AG09309 (cell line): ENCODE results near the gene ATR.

Experiments used
- DNase-seq: peaks from one replicate; pipeline ENCODE4 v3.0.0-alpha.2; 2010; ENCODE audit warnings: low read depth
- H3K4me3 ChIP-seq: 2 replicates; pipeline ENCODE4 v1.5.1; 2011; ENCODE audit warnings: mild to moderate bottlenecking, low read depth, low read length, moderate library complexity; ENCODE audit not compliant: control insufficient read depth
- CTCF ChIP-seq: IDR thresholded peaks from 2 replicates; pipeline ENCODE4 v1.5.1; 2011; ENCODE audit warnings: mild to moderate bottlenecking, low read depth, low read length, inconsistent platforms; ENCODE audit not compliant: insufficient read depth, control insufficient read depth; ENCODE audit errors: missing control alignments

The ATR gene

GRCh38 chr3:142467768-142468167 is 110.8 kb downstream of the ATR start:
- no peak for TF ChIP-seq CTCF
- DNase-seq, result no peak
- no peak overlapping the region for H3K4me3 ChIP-seq

DNA sequence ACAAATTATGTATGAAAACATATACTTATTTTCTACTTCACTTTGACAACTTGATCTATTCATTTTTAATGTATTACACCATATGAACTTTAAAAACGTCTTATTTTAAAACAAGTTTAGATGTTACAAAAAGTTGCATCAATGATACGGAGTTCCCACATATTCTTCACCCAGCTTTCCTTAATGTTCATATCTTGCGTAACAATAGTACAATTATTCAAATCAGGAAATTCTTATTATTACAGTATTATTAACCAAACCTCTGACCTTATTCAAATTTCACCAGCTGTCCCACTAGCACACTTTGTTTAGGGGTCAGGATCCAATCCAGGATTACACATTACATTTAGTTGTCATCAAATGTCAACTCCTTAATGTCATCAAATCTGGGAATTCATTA is 117.8 kb downstream of the ATR start:
- no peak for TF ChIP-seq CTCF
- no peak for DNase-seq

GRCh38 chr3:142459929-142460328 is 118.6 kb downstream of the ATR start:
- no peak overlapping the region for H3K4me3 ChIP-seq
- TF ChIP-seq CTCF, result no peak
- DNase-seq, result no peak

More for the DNA sequence above, 117.8 kb downstream of the ATR start:
- H3K4me3 ChIP-seq, result no peak overlapping the region

GRCh38 chr3:142459096-142459495 is 119.4 kb downstream of the ATR start:
- no peak overlapping the region for H3K4me3 ChIP-seq
- DNase-seq, result no peak
- no peak for TF ChIP-seq CTCF

DNA sequence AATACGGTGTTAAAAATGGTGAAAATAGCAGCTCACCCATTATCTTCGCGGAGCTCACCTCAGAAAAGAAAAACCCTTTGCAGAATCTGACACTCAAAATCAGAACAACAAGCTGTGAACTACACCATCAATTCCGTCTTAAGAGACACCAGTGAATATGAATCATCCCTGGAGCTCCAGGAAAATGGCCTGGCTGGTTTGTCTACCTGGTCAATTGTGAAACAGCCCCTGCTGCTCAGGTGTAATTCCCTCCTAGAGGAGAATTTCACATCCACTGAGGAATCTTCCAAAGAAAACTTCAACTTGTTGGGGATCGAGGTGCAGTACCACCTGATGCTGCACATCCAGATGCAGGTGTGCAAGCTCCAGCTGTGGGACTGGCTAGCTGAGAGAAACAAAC is 127.7 kb downstream of the ATR start:
- H3K4me3 ChIP-seq, result no peak overlapping the region
- no peak for TF ChIP-seq CTCF
- no peak for DNase-seq

- no peak overlapping the region for H3K4me3 ChIP-seq
- no peak for DNase-seq
- no peak for TF ChIP-seq CTCF
Observed at GRCh38 chr3:142450189-142450588, 128.3 kb downstream of the ATR start.

GRCh38 chr3:142447852-142448823 is 130.4 kb downstream of the ATR start, which contains the start of gene XRN1:
Gene XRN1 (minus strand): TSS chr3:142448037. CDS start chr3:142447944, 93 bp downstream.
- no peak for TF ChIP-seq CTCF
- DNase-seq, result peak; percentile 81
- H3K4me3 ChIP-seq, result peak within 1 kb of the TSS; percentile 91
